Lower leg skin (tissue), 4 donors: Measurements from ENCODE around the gene PCNX4. TPM values are rescaled to one million over a fixed set of nuclear protein-coding genes. Genes with fewer than 3 reads are reported as not detected.

Experiments
- DNase-seq, 2 donors: peaks; one replicate each; pipeline ENCODE4 v3.0.0-alpha.2; 2019; ENCODE audit warnings: low spot score in 2 of 2
- H3K4me3 ChIP-seq: fragments of 200-600 bp; sonication (generic); 2 replicates; pipeline ENCODE4 v1.5.1; 2017; ENCODE audit warnings: mild to moderate bottlenecking, low read depth; ENCODE audit not compliant: poor library complexity, severe bottlenecking
- CTCF ChIP-seq, 3 donors: fragments of 450-650 bp; IDR thresholded peaks; one replicate each; pipeline ENCODE4 v1.5.1; 2016; ENCODE audit warnings: antibody characterized with exemption in 3 of 3, mild to moderate bottlenecking in 3 of 3, moderate library complexity in 2 of 3
- POLR2A ChIP-seq, 2 donors: fragments of 450-650 bp; IDR thresholded peaks; one replicate each; pipeline ENCODE4 v1.6.1; 2016 to 2017; ENCODE audit warnings: antibody characterized with exemption in 2 of 2, mild to moderate bottlenecking in 1 of 2, moderate library complexity in 1 of 2
- WGBS, 2 donors: methylation state at CpG; one replicate each; pipeline ENCODE4 v1.1.5; 2018; 5-methylcytosine and 5-hydroxymethylcytosine counted together
- intact Hi-C: fragments of 100-400 bp; cut with DNase I; formaldehyde crosslinking; loops from one replicate; pipeline ENCODE4 v1.15.0; 2023; ENCODE audit warnings: low total_unique reads
- total RNA-seq, 4 donors: library from RNA; depleted of rRNA; stranded (reverse); fragments of >200 nt; gene quantifications; one replicate each; pipeline ENCODE4 v1.1.0, GENCODE V29; 2016

Gene PCNX4
- total RNA-seq, 4 donors from 2014 or later: 24.7 to 48.0 (median 27.9) TPM

DNA sequence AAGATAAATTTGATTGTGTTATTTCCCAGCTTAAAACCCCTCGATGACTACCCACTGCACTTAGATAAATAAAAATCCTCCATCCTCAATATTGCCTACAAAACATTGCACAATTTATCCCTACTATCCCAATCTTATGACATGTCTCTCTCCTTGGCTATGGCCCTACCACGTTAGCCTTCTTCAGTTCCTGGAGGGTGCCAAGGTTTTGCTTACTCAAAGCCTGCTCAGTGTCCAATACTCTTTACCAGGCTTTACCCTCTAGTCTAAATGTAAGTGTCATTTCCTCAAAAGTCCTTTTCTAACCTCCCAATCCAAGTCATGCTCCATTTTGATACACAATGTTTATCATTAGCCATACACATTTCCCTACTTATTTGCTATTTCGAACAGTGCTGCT is 122.3 kb downstream of the PCNX4 start:
- DNase-seq: no peak
- H3K4me3 ChIP-seq: no peak overlapping the region
- WGBS, 2 donors: 86 to 88% methylated on average over 3 of the region's 3 CpGs
- no peak for TF ChIP-seq CTCF (IDR thresholded peaks at IDR 0.05)
- intact Hi-C loops: no loop called here

GRCh38 chr14:60214415-60215126 is 122.8 kb downstream of the PCNX4 start:
- intact Hi-C loops: no loop called here
- WGBS, 2 donors: 61 to 66% methylated on average over 1 of the region's 1 CpG

DNA sequence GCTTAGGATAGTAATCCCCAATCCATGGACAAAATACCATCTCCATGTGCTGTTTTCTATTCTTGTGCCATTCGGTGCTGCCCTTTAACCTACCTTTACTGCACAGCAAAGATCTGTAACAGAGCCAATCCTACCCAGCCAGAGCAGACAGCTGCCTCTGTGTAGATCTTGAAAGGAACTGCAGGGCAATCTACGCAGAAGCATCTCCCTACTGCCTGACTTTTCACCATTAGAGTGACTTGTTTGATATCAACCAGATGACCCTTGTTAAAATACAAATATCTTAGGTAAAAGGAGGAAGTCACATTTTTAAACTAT is 123.4 kb downstream of the PCNX4 start:
- no peak overlapping the region for H3K4me3 ChIP-seq
- 79 to 84% methylated on average over 2 of the region's 2 CpGs for whole genome bisulfite sequencing, 2 donors
- intact Hi-C loops: no loop called here
- TF ChIP-seq POLR2A (IDR thresholded peaks at IDR 0.05) (no peak), CTCF (IDR thresholded peaks at IDR 0.05) (no peak)
- no peak for DNase-seq

More at GRCh38 chr14:60214415-60215126, 122.8 kb downstream of the PCNX4 start:
- TF ChIP-seq CTCF (IDR thresholded peaks at IDR 0.05) (no peak), POLR2A (IDR thresholded peaks at IDR 0.05) (no peak)
- H3K4me3 ChIP-seq: no peak overlapping the region
- no peak for DNase-seq

- intact Hi-C loops: no loop called here
- WGBS, 2 donors: 81 to 84% methylated on average over 4 of the region's 4 CpGs
- no peak for TF ChIP-seq POLR2A (IDR thresholded peaks at IDR 0.05)
- TF ChIP-seq CTCF (IDR thresholded peaks at IDR 0.05): no peak
- H3K4me3 ChIP-seq: no peak overlapping the region
- no peak for DNase-seq
These were observed 124.0 kb downstream of the PCNX4 start for GRCh38 chr14:60215520-60216420.

DNA sequence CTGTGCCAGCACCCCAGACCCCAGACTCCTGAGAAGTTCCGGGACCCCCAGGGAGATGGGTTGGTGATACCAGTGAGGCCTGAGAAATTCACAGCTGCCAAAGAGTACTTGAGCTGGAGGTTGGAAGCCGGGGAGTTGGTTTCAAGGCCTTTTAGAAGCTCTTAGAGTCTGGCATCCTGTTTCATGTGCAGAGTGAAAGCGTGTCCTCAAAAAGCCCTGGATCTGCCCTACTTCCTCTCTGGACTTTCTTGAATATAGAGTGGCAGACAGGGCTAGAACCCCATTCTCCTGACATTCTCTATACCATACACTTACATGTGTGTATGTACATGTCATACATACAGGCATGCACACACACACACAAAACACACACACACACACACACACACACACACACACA is 126.0 kb downstream of the PCNX4 start:
- TF ChIP-seq POLR2A (IDR thresholded peaks at IDR 0.05) (no peak), CTCF (IDR thresholded peaks at IDR 0.05) (no peak)
- intact Hi-C loops: no loop called here
- 81% methylated on average over 3 of the region's 3 CpGs for WGBS, 2 donors
- no peak for DNase-seq
- no peak overlapping the region for H3K4me3 ChIP-seq

Other genes with a start within 250 kb of the PCNX4 start
- gene RTN1, start 221.1 kb upstream of the PCNX4 start, total RNA-seq: 1 to 10 TPM; 5.1 to 8.1 (median 5.8) TPM
- gene LRRC9, start 171.8 kb upstream of the PCNX4 start, total RNA-seq: not detected
- gene DHRS7, start 73.5 kb downstream of the PCNX4 start, total RNA-seq: 100 to 1,000 TPM in 1 of 4 donors, 10 to 100 TPM in 3; 52.1 to 102 (median 75.7) TPM
- gene PPM1A, start 157.3 kb downstream of the PCNX4 start, total RNA-seq: 10 to 100 TPM; 36.5 to 48.7 (median 42.8) TPM